ENCODE data around the gene PHF13.
"Not testable (repeated sequence)": the region's sequence is repeated elsewhere in the genome, so short reads cannot be mapped to it uniquely, and the experiment has no call there.

PHF13 gene

GRCh38 chr1:6597777-6598131 lies 15.8 kb upstream of the PHF13 start:
- H3K27ac ChIP-seq (ENCODE audit: low read depth, low read length, poor library complexity, severe bottlenecking) = no peak overlapping the region
- H3K79me2 ChIP-seq (ENCODE audit: insufficient read depth, low read length) = peaks cover 27% of the 10 kb centered on the region
- no peak overlapping the region for H2AFZ ChIP-seq (ENCODE audit: low read length)
- H3F3A ChIP-seq (ENCODE audit: insufficient read depth, low read length) = no peaks in the 10 kb centered on the region
- H3K9me2 ChIP-seq (ENCODE audit: low read depth, low read length) = no peaks in the 10 kb centered on the region
- H3K9ac ChIP-seq (ENCODE audit: low read length) = no peak overlapping the region
- H3K9me3 ChIP-seq (ENCODE audit: low read length) = no peaks in the 10 kb centered on the region
- peaks cover 40% of the 10 kb centered on the region for H3K4me1 ChIP-seq (ENCODE audit: insufficient read depth, low read length, severe bottlenecking)
- H4K20me1 ChIP-seq (ENCODE audit: insufficient read depth, low read length) = no peaks in the 10 kb centered on the region
- no peak for TF ChIP-seq CTCF (IDR thresholded peaks at IDR 0.05; ENCODE audit: low read length)
- TF ChIP-seq EZH2 (IDR thresholded peaks at IDR 0.05; ENCODE audit: borderline replicate concordance, low read length) = no peak
- peaks cover 76% of the 10 kb centered on the region for H3K36me3 ChIP-seq (ENCODE audit: insufficient read depth, low read length)
- no peak overlapping the region for H3K4me3 ChIP-seq (ENCODE audit: low read depth, low read length, poor library complexity, severe bottlenecking)
- H3K27me3 ChIP-seq (ENCODE audit: insufficient read depth, low read length) = no peaks in the 10 kb centered on the region
- no peak overlapping the region for H3K4me2 ChIP-seq (ENCODE audit: low read length)

GRCh38 chr1:6599141-6599975 lies 14.2 kb upstream of the PHF13 start:
- H3K4me3 ChIP-seq (ENCODE audit: low read depth, low read length, poor library complexity, severe bottlenecking) = peak overlapping the region; percentile 78
- no peak overlapping the region for H2AFZ ChIP-seq (ENCODE audit: low read length)
- H3K27ac ChIP-seq (ENCODE audit: low read depth, low read length, poor library complexity, severe bottlenecking) = peak overlapping the region; percentile 63
- TF ChIP-seq CTCF (IDR thresholded peaks at IDR 0.05; ENCODE audit: low read length) (no peak), EZH2 (IDR thresholded peaks at IDR 0.05; ENCODE audit: borderline replicate concordance, low read length) (no peak)
- H3K79me2 ChIP-seq (ENCODE audit: insufficient read depth, low read length) = peaks cover 27% of the 10 kb centered on the region
- H3K36me3 ChIP-seq (ENCODE audit: insufficient read depth, low read length) = peaks cover 60% of the 10 kb centered on the region
- H4K20me1 ChIP-seq (ENCODE audit: insufficient read depth, low read length) = no peaks in the 10 kb centered on the region
- H3K27me3 ChIP-seq (ENCODE audit: insufficient read depth, low read length) = no peaks in the 10 kb centered on the region
- H3K9ac ChIP-seq (ENCODE audit: low read length) = peak overlapping the region; percentile 58
- no peaks in the 10 kb centered on the region for H3F3A ChIP-seq (ENCODE audit: insufficient read depth, low read length)
- peaks cover 54% of the 10 kb centered on the region for H3K4me1 ChIP-seq (ENCODE audit: insufficient read depth, low read length, severe bottlenecking)
- H3K4me2 ChIP-seq (ENCODE audit: low read length) = peak overlapping the region; percentile 99
- H3K9me2 ChIP-seq (ENCODE audit: low read depth, low read length) = no peaks in the 10 kb centered on the region
- no peaks in the 10 kb centered on the region for H3K9me3 ChIP-seq (ENCODE audit: low read length)

GRCh38 chr1:6599991-6600390 lies 13.5 kb upstream of the PHF13 start:
- not testable (repeated sequence) for H3K27me3 ChIP-seq (ENCODE audit: insufficient read depth, low read length); H3K9me3 ChIP-seq (ENCODE audit: low read length); H3F3A ChIP-seq (ENCODE audit: insufficient read depth, low read length); H2AFZ ChIP-seq (ENCODE audit: low read length); H4K20me1 ChIP-seq (ENCODE audit: insufficient read depth, low read length); H3K9me2 ChIP-seq (ENCODE audit: low read depth, low read length)
- Histone ChIP-seq H3K27ac (ENCODE audit: low read depth, low read length, poor library complexity, severe bottlenecking) (peak overlapping the region; percentile 81), H3K79me2 (ENCODE audit: insufficient read depth, low read length) (peaks cover 27% of the 10 kb centered on the region), H3K4me3 (ENCODE audit: low read depth, low read length, poor library complexity, severe bottlenecking) (peak overlapping the region; percentile 78), H3K4me2 (ENCODE audit: low read length) (peak overlapping the region; percentile 99), H3K9ac (ENCODE audit: low read length) (peak overlapping the region; percentile 95), H3K36me3 (ENCODE audit: insufficient read depth, low read length) (peaks cover 54% of the 10 kb centered on the region), H3K4me1 (ENCODE audit: insufficient read depth, low read length, severe bottlenecking) (peaks cover 56% of the 10 kb centered on the region)

Measured in OCI-LY1 (cell line).